HG02642 (cell line): ENCODE results near the gene ETFA.
"Not testable (repeated sequence)": the region's sequence is repeated elsewhere in the genome, so short reads cannot be mapped to it uniquely, and the experiment has no call there.

Source experiments
- ATAC-seq: cut with Tn5 transposase; IDR thresholded peaks from one replicate; pipeline ENCODE4 v1.9.1; 2021; ENCODE audit warnings: mild to moderate bottlenecking; ENCODE audit not compliant: unreplicated experiment, poor library complexity

The ETFA gene

GRCh38 chr15:76285241-76285825, 25.9 kb downstream of the ETFA start:
- no peak for ATAC-seq

- no peak for ATAC-seq
Measured at GRCh38 chr15:76282465-76282864, 28.8 kb downstream of the ETFA start.

GRCh38 chr15:76278651-76279050, 32.6 kb downstream of the ETFA start:
- no peak for ATAC-seq

- ATAC-seq, result no peak
Measured at GRCh38 chr15:76274821-76275220, 36.4 kb downstream of the ETFA start.

GRCh38 chr15:76274226-76274625, 37.0 kb downstream of the ETFA start:
- ATAC-seq, result no peak

GRCh38 chr15:76270876-76271275, 40.4 kb downstream of the ETFA start:
- no peak for ATAC-seq

- no peak for ATAC-seq
Measured at GRCh38 chr15:76267077-76267476, 44.2 kb downstream of the ETFA start.

- ATAC-seq, result not testable (repeated sequence)
Measured at GRCh38 chr15:76265769-76266168, 45.5 kb downstream of the ETFA start.

- ATAC-seq, result no peak
Measured at GRCh38 chr15:76260246-76260938, 50.9 kb downstream of the ETFA start.

GRCh38 chr15:76259392-76259791, 51.9 kb downstream of the ETFA start:
- ATAC-seq, result no peak

GRCh38 chr15:76258460-76258859, 52.8 kb downstream of the ETFA start:
- no peak for ATAC-seq

GRCh38 chr15:76253691-76254473, 57.4 kb downstream of the ETFA start:
- no peak for ATAC-seq

- ATAC-seq, result no peak
Measured at GRCh38 chr15:76252249-76252648, 59.0 kb downstream of the ETFA start.

- no peak for ATAC-seq
Measured at GRCh38 chr15:76251717-76252116, 59.6 kb downstream of the ETFA start.

GRCh38 chr15:76245072-76245610, 66.1 kb downstream of the ETFA start:
- ATAC-seq, result no peak

GRCh38 chr15:76239786-76240185, 71.5 kb downstream of the ETFA start:
- no peak for ATAC-seq

- ATAC-seq, result no peak
Measured at GRCh38 chr15:76236350-76236749, 74.9 kb downstream of the ETFA start.

- no peak for ATAC-seq
Measured at GRCh38 chr15:76235186-76235826, 76.0 kb downstream of the ETFA start.

GRCh38 chr15:76234337-76234889, 76.9 kb downstream of the ETFA start:
- ATAC-seq, result no peak

GRCh38 chr15:76233921-76234320, 77.3 kb downstream of the ETFA start:
- no peak for ATAC-seq
